Right lobe of liver (tissue), 6 donors: ENCODE data around the gene CHMP4A. TPM values are rescaled to one million over a fixed set of nuclear protein-coding genes. Genes with fewer than 3 reads are reported as not detected.

Source experiments
- ATAC-seq, 4 donors: fragments of 200-7000 bp; cut with Tn5 transposase; one replicate each; pipeline ENCODE4 v1.9.1; 2020; ENCODE audit warnings: mild to moderate bottlenecking in 4 of 4, moderate library complexity in 4 of 4
- DNase-seq, 3 donors: peaks; one replicate each; pipeline ENCODE4 v3.0.0-alpha.2; 2020
- H3K27ac ChIP-seq, 3 donors: fragments of 200-600 bp; one replicate each; pipeline ENCODE4 v1.8.0; 2022
- H3K27me3 ChIP-seq, 2 donors: fragments of 200-600 bp; one replicate each; pipeline ENCODE4 v1.8.0; 2022
- H3K36me3 ChIP-seq, 4 donors: fragments of 200-600 bp; sonication (generic) in 1 of 4; one replicate each; pipeline versions ENCODE4 v1.5.1 to v1.8.0; 2017 to 2022; ENCODE audit warnings: control low read depth in 1 of 4
- H3K4me1 ChIP-seq, 4 donors: fragments of 200-600 bp; sonication (generic) in 1 of 4; one replicate each; pipeline versions ENCODE4 v1.5.1 to v1.8.0; 2017 to 2022; ENCODE audit warnings: control low read depth in 1 of 4
- H3K4me3 ChIP-seq, 3 donors: fragments of 200-600 bp; one replicate each; pipeline ENCODE4 v1.8.0; 2022
- H3K9me3 ChIP-seq, 4 donors: fragments of 200-600 bp; sonication (generic) in 1 of 4; one replicate each; pipeline versions ENCODE4 v1.5.1 to v1.8.0; 2017 to 2022; ENCODE audit warnings: control low read depth in 1 of 4
- CTCF ChIP-seq, 4 donors: fragments of 200-600 bp in 3 of 4; fragments of 450-650 bp in 1 of 4; IDR thresholded peaks; one replicate each; pipeline versions ENCODE4 v1.5.1 to v1.8.0; 2016 to 2022; ENCODE audit warnings: antibody characterized with exemption in 4 of 4, mild to moderate bottlenecking in 2 of 4
- POLR2A ChIP-seq: fragments of 450-650 bp; IDR thresholded peaks from one replicate; pipeline ENCODE4 v1.6.1; 2017; ENCODE audit warnings: antibody characterized with exemption, mild to moderate bottlenecking
- WGBS: methylation state at CpG from one replicate; pipeline ENCODE4 v1.1.6; 2018; ENCODE audit warnings: low coverage, low lambda C conversion rate; ENCODE audit not compliant: insufficient coverage; ENCODE audit errors: missing lambda C conversion rate; 5-methylcytosine and 5-hydroxymethylcytosine counted together
- intact Hi-C, 2 donors: fragments of 100-400 bp; cut with DNase I; formaldehyde crosslinking; loops; one replicate each; pipeline versions ENCODE4 v1.11.2 to v1.14.1; 2022
- total RNA-seq, 6 experiments: library from RNA; depleted of rRNA in 2 of 6; stranded (reverse); fragments of >200 nt in 2 of 6; fragmentation: NEBNext Ultra II Directional in 3 of 6; extraction: Animal tissue kit (Norgen Biotek cat#: 25700) in 3 of 6; gene quantifications; one replicate each; pipeline versions ENCODE4 v1.1.0 to v1.2.4, GENCODE V29; 2016 to 2023
- donor health status: DM: no; HTN: yes; CAD: no.
- donor health status: DM: no; HTN: no; CAD: no.
- donor health status: DM: no; HTN: no; CAD: no.
- donor health status: DM: no; HTN: yes; CAD: no.
- donor health status: DM: no; HTN: yes; CAD: no.

CHMP4A gene
- total RNA-seq, 6 experiments from 2014 or later: 11.9 to 28.9 (median 17.1) TPM

GRCh38 chr14:24185741-24186140 is 27.5 kb downstream of the CHMP4A start:
- H3K27ac ChIP-seq: no peak overlapping the region
- no peak for ATAC-seq
- H3K36me3 ChIP-seq: peaks cover 0 to 46% (median 11%) of the 10 kb centered on the region in 4 donors
- no peaks in the 10 kb centered on the region for H3K27me3 ChIP-seq
- TF ChIP-seq CTCF (IDR thresholded peaks at IDR 0.05): no peak
- peak in 1 of 3 donors; percentile 33 for DNase-seq
- WGBS: no CpG with 5 or more reads among the region's 11 CpGs
- peaks cover 0 to 13% (median 4%) of the 10 kb centered on the region in 4 donors for H3K4me1 ChIP-seq
- intact Hi-C loops: no loop called here
- H3K4me3 ChIP-seq: no peak overlapping the region
- no peaks in the 10 kb centered on the region for H3K9me3 ChIP-seq

- Histone ChIP-seq H3K9me3 (no peaks in the 10 kb centered on the region), H3K36me3 (peaks cover 0 to 46% (median 13%) of the 10 kb centered on the region in 4 donors), H3K27ac (no peak overlapping the region), H3K4me1 (peaks cover 0 to 20% (median 8%) of the 10 kb centered on the region in 4 donors), H3K27me3 (no peaks in the 10 kb centered on the region), H3K4me3 (no peak overlapping the region)
- ATAC-seq: no peak
- intact Hi-C loops: no loop called here
- TF ChIP-seq POLR2A: no peak
- TF ChIP-seq CTCF (IDR thresholded peaks at IDR 0.05): no peak
- DNase-seq: peak in 1 of 3 donors; percentile 40
- 100% methylated on average over 4 of the region's 7 CpGs for WGBS
Observed at GRCh38 chr14:24185026-24185425, 28.3 kb downstream of the CHMP4A start.

DNA sequence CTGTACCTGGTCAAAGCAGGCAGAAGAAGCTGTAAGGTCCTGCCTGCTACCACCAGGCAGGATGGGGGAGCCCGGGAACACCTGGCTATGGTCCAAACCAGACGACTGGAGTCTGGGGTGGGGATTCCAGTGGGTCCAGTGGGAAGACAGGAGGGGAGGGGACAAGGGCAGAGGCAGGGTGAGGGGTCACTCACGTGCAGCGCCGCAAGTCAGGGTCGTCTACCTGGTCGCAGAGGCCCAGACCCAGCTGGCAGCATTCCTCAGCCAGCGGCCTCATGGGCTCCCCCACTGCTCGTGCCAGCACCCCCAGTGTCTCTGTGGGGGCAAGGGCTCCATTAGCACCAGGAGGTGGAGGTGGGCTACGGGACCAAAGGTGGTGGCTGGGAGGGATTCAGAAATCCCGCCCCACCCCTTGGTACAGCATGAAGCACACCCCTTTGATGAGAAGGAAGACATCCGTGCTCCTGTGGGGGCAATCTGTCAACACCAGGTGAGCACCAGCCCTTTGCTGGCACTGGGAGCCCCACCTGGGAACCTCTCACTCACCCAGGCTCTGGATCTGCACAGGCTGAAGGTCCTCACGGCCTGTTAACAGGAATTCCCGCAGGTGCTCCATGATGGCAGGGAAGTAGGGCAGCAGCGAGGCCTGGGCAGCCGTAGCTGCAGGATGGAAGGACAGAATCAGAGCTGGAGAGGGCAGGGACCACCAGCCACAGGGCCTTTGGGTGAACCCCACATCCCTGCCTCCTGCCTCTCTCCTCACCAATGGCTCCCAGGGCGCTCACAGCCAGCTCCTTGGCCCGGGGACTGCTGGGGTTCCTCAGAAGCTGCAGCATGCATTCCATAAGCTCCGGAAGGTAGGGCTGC is 29.0 kb downstream of the CHMP4A start:
- Histone ChIP-seq H3K4me3 (no peak overlapping the region), H3K27me3 (no peaks in the 10 kb centered on the region), H3K4me1 (peaks cover 0 to 27% (median 11%) of the 10 kb centered on the region in 4 donors), H3K36me3 (peaks cover 0 to 46% (median 16%) of the 10 kb centered on the region in 4 donors), H3K27ac (no peak overlapping the region), H3K9me3 (no peaks in the 10 kb centered on the region)
- ATAC-seq: no peak
- WGBS: 83% methylated on average over 5 of the region's 19 CpGs
- TF ChIP-seq POLR2A (no peak), CTCF (IDR thresholded peaks at IDR 0.05) (no peak)
- peak in 1 of 3 donors; percentile 44 for DNase-seq
- intact Hi-C loops: no loop called here

GRCh38 chr14:24183014-24183481 is 30.2 kb downstream of the CHMP4A start:
- H3K36me3 ChIP-seq: peaks cover 0 to 46% (median 18%) of the 10 kb centered on the region in 4 donors
- WGBS: no CpG with 5 or more reads among the region's 15 CpGs
- intact Hi-C loops: no loop called here

More at GRCh38 chr14:24183014-24183481, 30.2 kb downstream of the CHMP4A start:
- no peak for ATAC-seq
- TF ChIP-seq CTCF (IDR thresholded peaks at IDR 0.05): no peak
- TF ChIP-seq POLR2A: no peak
- Histone ChIP-seq H3K27ac (no peak overlapping the region), H3K27me3 (no peaks in the 10 kb centered on the region), H3K9me3 (no peaks in the 10 kb centered on the region), H3K4me3 (no peak overlapping the region), H3K4me1 (peaks cover 0 to 30% (median 15%) of the 10 kb centered on the region in 4 donors)
- peak in 1 of 3 donors; percentile 44 for DNase-seq
